Measurements from ENCODE around the gene PVR. TPM values are rescaled to one million over a fixed set of nuclear protein-coding genes. Genes with fewer than 3 reads are reported as not detected.

PVR gene
- total RNA-seq, 2 experiments from 2014 or later: not detected

GRCh38 chr19:44697670-44698034, 53.9 kb downstream of the PVR start:
- TF ChIP-seq EZH2phosphoT487 (IDR thresholded peaks at IDR 0.05; ENCODE audit: borderline replicate concordance, low read depth, low read length) (no peak), CTCF (conservative IDR thresholded peaks at IDR 0.05; ENCODE audit: low read length) (no peak)
- H2AFZ ChIP-seq (ENCODE audit: low read length): no peak overlapping the region
- no peak overlapping the region for H3K4me2 ChIP-seq (ENCODE audit: low read length)
- H3K36me3 ChIP-seq (ENCODE audit: insufficient read depth, low read length): no peaks in the 10 kb centered on the region
- POLR2A ChIA-PET: no interaction called here
- H3K27ac ChIP-seq (ENCODE audit: low read depth, low read length, poor library complexity, severe bottlenecking): no peak overlapping the region
- no peak for DNase-seq (ENCODE audit: low spot score)
- H3K79me2 ChIP-seq (ENCODE audit: insufficient read depth, low read depth, low read length): no peaks in the 10 kb centered on the region
- H4K20me1 ChIP-seq (ENCODE audit: insufficient read depth, low read length): no peaks in the 10 kb centered on the region
- no peak overlapping the region for H3K4me3 ChIP-seq (ENCODE audit: low read depth, low read length, poor library complexity, severe bottlenecking)
- no TSS peak for BruUV-seq (replicated peaks)
- H3K4me1 ChIP-seq (ENCODE audit: insufficient read depth, low read length, poor library complexity, severe bottlenecking): peaks cover 2% of the 10 kb centered on the region
- H3K9me3 ChIP-seq (ENCODE audit: low read length): no peaks in the 10 kb centered on the region
- H3K9me2 ChIP-seq (ENCODE audit: insufficient read depth, low read length): no peaks in the 10 kb centered on the region
- intact Hi-C loops (cut with micrococcal nuclease; ENCODE audit: unreplicated experiment): no loop called here
- CTCF ChIA-PET (ENCODE audit: unreplicated experiment): no interaction called here

- H3K9me3 ChIP-seq (ENCODE audit: low read length): no peaks in the 10 kb centered on the region
- CTCF ChIA-PET (ENCODE audit: unreplicated experiment): no interaction called here
- no peaks in the 10 kb centered on the region for H4K20me1 ChIP-seq (ENCODE audit: insufficient read depth, low read length)
- BruUV-seq (replicated peaks): no TSS peak
- POLR2A ChIA-PET: no interaction called here
- no peak within 1 kb of the TSS for H3K4me2 ChIP-seq (ENCODE audit: low read length)
- H3K4me3 ChIP-seq (ENCODE audit: low read depth, low read length, poor library complexity, severe bottlenecking): no peak within 1 kb of the TSS
- H3K9me2 ChIP-seq (ENCODE audit: insufficient read depth, low read length): no peaks in the 10 kb centered on the region
- DNase-seq (ENCODE audit: low spot score): no peak
- no peaks in the 10 kb centered on the region for H3K36me3 ChIP-seq (ENCODE audit: insufficient read depth, low read length)
- H2AFZ ChIP-seq (ENCODE audit: low read length): no peak within 1 kb of the TSS
- TF ChIP-seq CTCF (conservative IDR thresholded peaks at IDR 0.05; ENCODE audit: low read length) (no peak), EZH2phosphoT487 (IDR thresholded peaks at IDR 0.05; ENCODE audit: borderline replicate concordance, low read depth, low read length) (no peak)
- intact Hi-C loops (cut with micrococcal nuclease; ENCODE audit: unreplicated experiment): no loop called here
- no peaks in the 10 kb centered on the region for H3K4me1 ChIP-seq (ENCODE audit: insufficient read depth, low read length, poor library complexity, severe bottlenecking)
- no peaks in the 10 kb centered on the region for H3K79me2 ChIP-seq (ENCODE audit: insufficient read depth, low read depth, low read length)
- no peak within 1 kb of the TSS for H3K27ac ChIP-seq (ENCODE audit: low read depth, low read length, poor library complexity, severe bottlenecking)
These were observed 54.9 kb downstream of the PVR start, which contains the start of gene CEACAM16 for GRCh38 chr19:44698492-44699201. Gene CEACAM16, plus strand, starts transcription at chr19:44699151. Its CDS starts 2,306 bp downstream, at chr19:44701457.

- no TSS peak for BruUV-seq (replicated peaks)
- Histone ChIP-seq H3K27ac (ENCODE audit: low read depth, low read length, poor library complexity, severe bottlenecking) (no peak overlapping the region), H3K9me3 (ENCODE audit: low read length) (no peaks in the 10 kb centered on the region), H3K79me2 (ENCODE audit: insufficient read depth, low read depth, low read length) (no peaks in the 10 kb centered on the region), H3K4me3 (ENCODE audit: low read depth, low read length, poor library complexity, severe bottlenecking) (no peak overlapping the region), H3K4me1 (ENCODE audit: insufficient read depth, low read length, poor library complexity, severe bottlenecking) (no peaks in the 10 kb centered on the region), H3K36me3 (ENCODE audit: insufficient read depth, low read length) (no peaks in the 10 kb centered on the region), H3K9me2 (ENCODE audit: insufficient read depth, low read length) (no peaks in the 10 kb centered on the region), H2AFZ (ENCODE audit: low read length) (no peak overlapping the region), H3K4me2 (ENCODE audit: low read length) (no peak overlapping the region), H4K20me1 (ENCODE audit: insufficient read depth, low read length) (no peaks in the 10 kb centered on the region)
- TF ChIP-seq CTCF (conservative IDR thresholded peaks at IDR 0.05; ENCODE audit: low read length) (no peak), EZH2phosphoT487 (IDR thresholded peaks at IDR 0.05; ENCODE audit: borderline replicate concordance, low read depth, low read length) (no peak)
- ChIA-PET CTCF (ENCODE audit: unreplicated experiment) (interaction anchor here (0.5 kb wide), 1 partner anchor 189 kb away, joined by 5 read pairs; no protein-coding TSS in a partner anchor), POLR2A (no interaction called here)
- intact Hi-C loops (cut with micrococcal nuclease; ENCODE audit: unreplicated experiment): no loop called here
- DNase-seq (ENCODE audit: low spot score): no peak
These were observed 56.8 kb downstream of the PVR start for GRCh38 chr19:44700547-44700946.
